IPS-18c (cell line): ENCODE data around the gene C4A.
"Not testable (repeated sequence)": the region's sequence is repeated elsewhere in the genome, so short reads cannot be mapped to it uniquely, and the experiment has no call there.

Source experiments
- H3K4me3 ChIP-seq: 2 replicates; pipeline ENCODE4 v1.7.0; 2013; ENCODE audit warnings: low read depth, mild to moderate bottlenecking, low read length, moderate library complexity; ENCODE audit not compliant: insufficient read depth
- H3K9me3 ChIP-seq: one replicate; pipeline ENCODE4 v1.6.1; 2013; ENCODE audit warnings: mild to moderate bottlenecking, low read length, moderate library complexity; ENCODE audit not compliant: control insufficient read depth, insufficient read depth

Gene C4A

DNA sequence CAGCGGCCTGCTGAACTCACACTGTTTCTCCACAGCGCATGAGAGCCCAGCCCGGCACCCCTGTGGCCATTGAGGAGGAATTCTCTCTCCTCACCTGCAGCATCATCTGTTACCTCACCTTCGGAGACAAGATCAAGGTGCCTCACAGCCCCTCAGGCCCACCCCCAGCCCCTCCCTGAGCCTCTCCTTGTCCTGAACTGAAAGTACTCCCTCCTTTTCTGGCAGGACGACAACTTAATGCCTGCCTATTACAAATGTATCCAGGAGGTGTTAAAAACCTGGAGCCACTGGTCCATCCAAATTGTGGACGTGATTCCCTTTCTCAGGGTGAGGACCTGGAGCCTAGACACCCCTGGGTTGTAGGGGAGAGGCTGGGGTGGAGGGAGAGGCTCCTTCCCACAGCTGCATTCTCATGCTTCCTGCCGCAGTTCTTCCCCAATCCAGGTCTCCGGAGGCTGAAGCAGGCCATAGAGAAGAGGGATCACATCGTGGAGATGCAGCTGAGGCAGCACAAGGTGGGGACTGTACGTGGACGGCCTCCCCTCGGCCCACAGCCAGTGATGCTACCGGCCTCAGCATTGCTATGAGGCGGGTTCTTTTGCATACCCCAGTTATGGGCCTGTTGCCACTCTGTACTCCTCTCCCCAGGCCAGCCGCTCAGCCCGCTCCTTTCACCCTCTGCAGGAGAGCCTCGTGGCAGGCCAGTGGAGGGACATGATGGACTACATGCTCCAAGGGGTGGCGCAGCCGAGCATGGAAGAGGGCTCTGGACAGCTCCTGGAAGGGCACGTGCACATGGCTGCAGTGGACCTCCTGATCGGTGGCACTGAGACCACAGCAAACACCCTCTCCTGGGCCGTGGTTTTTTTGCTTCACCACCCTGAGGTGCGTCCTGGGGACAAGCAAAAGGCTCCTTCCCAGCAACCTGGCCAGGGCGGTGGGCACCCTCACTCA lies 57.7 kb downstream of the C4A start:
- H3K4me3 ChIP-seq, H3K9me3 ChIP-seq: not testable (repeated sequence)

DNA sequence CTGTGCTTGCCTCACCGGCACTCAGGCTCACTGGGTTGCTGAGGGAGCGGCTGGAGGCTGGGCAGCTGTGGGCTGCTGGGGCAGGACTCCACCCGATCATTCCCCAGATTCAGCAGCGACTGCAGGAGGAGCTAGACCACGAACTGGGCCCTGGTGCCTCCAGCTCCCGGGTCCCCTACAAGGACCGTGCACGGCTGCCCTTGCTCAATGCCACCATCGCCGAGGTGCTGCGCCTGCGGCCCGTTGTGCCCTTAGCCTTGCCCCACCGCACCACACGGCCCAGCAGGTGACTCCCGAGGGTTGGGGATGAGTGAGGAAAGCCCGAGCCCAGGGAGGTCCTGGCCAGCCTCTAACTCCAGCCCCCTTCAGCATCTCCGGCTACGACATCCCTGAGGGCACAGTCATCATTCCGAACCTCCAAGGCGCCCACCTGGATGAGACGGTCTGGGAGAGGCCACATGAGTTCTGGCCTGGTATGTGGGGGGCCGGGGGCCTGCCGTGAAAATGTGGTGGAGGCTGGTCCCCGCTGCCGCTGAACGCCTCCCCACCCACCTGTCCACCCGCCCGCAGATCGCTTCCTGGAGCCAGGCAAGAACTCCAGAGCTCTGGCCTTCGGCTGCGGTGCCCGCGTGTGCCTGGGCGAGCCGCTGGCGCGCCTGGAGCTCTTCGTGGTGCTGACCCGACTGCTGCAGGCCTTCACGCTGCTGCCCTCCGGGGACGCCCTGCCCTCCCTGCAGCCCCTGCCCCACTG lies 58.6 kb downstream of the C4A start:
- not testable (repeated sequence) for H3K9me3 ChIP-seq, H3K4me3 ChIP-seq

DNA sequence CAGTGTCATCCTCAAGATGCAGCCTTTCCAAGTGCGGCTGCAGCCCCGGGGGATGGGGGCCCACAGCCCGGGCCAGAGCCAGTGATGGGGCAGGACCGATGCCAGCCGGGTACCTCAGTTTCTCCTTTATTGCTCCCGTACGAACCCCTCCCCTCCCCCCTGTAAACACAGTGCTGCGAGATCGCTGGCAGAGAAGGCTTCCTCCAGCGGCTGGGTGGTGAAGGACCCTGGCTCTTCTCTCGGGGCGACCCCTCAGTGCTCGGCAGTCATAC lies 59.1 kb downstream of the C4A start:
- H3K9me3 ChIP-seq, H3K4me3 ChIP-seq: not testable (repeated sequence)

DNA sequence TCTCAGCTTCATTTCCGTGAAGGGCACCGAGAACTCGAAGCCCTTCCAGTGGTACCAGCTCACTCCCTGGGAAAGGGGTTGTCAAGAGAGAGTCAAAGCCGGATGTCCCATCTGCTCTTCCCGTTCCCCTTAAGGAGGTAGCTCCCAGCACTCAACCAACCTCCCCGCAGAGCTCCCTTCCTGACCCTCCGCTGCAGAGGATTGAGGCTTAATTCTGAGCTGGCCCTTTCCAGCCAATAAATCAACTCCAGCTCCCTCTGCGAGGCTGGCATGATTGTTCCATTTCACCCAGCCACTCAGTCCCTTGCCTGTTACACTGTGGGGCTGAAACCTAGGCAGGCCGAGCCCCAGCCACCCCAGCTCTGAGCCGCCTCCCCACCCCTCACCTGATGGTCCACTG lies 59.5 kb downstream of the C4A start:
- H3K9me3 ChIP-seq, H3K4me3 ChIP-seq: not testable (repeated sequence)

DNA sequence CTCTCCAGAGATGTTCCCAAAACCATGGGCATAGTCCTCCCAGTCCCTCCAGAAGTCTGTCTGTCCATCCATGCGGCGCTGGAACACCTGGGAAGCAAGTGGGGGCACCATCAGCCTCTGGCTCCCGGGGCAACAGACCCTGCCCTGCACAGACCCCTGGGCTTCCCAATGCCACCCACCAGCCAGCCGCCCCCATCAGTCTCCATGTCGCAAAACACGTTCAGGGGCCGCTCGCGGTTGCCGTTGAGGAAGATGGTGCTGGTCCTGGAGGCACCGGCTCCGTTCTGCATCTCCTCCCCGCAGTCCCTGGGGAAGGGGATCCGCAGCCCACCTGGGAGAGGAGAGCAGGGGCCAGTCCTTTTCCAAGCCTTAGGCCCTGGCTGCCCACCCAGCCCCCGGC lies 60.4 kb downstream of the C4A start:
- not testable (repeated sequence) for H3K4me3 ChIP-seq

DNA sequence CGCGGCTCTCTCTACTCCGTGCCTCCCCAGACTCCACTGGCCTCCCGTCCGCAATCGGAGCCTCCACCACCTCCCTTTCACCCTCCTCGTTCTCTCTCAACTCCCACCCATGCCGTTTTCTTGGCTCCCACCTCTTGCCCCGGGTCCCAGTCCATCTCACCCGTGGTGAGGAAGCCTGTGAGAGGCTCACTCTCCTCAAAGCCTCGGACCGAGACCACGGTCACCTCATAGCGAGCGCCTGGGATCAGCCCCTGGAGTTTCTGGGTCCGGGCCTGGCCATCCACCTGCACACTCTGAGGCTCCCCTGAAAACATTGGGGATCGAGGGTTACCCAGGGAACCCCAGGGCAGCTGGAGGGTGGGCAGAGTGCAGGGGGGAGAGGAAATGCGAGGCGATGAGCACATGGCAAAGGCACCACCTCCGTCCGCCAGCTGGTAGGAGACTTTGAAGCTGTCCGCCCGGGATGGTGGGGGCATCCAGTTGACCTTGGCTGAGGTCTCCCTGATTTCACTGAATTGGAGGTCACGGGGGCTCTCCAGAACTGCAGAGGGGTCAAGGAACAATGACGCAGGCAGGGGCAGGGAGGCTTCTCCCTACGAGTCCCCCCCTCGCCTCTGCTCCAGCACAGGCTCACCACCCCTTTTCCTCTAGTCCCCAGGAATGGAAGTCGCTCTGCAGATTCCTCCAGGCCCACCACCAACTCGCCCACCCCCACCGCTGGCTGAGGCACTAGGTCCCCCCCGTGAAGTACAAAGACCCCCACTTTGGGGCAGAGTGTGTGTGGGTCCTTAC lies 61.9 kb downstream of the C4A start:
- H3K9me3 ChIP-seq, H3K4me3 ChIP-seq: not testable (repeated sequence)

More for the DNA sequence above, 60.4 kb downstream of the C4A start:
- not testable (repeated sequence) for H3K9me3 ChIP-seq

DNA sequence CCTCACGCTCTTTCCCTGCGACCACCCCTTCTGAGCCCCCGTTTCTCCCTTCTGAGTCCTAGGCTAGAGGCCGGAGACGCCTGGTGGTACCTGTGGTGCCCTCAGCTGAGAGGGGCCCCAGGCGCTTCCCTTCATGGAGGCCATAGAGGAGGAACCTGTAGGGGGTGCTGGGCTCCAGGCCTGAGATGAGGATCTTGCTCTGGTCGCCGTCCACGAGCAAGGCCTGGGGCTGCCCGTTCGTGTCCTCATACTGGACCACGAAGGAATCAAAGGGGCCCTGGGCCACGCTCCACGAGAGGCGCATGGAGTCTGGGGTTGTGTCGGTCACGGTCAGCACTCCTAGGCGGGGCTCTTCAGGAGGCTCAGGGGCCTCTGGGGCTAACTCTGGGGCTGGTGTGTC lies 63.1 kb downstream of the C4A start:
- not testable (repeated sequence) for H3K9me3 ChIP-seq, H3K4me3 ChIP-seq

DNA sequence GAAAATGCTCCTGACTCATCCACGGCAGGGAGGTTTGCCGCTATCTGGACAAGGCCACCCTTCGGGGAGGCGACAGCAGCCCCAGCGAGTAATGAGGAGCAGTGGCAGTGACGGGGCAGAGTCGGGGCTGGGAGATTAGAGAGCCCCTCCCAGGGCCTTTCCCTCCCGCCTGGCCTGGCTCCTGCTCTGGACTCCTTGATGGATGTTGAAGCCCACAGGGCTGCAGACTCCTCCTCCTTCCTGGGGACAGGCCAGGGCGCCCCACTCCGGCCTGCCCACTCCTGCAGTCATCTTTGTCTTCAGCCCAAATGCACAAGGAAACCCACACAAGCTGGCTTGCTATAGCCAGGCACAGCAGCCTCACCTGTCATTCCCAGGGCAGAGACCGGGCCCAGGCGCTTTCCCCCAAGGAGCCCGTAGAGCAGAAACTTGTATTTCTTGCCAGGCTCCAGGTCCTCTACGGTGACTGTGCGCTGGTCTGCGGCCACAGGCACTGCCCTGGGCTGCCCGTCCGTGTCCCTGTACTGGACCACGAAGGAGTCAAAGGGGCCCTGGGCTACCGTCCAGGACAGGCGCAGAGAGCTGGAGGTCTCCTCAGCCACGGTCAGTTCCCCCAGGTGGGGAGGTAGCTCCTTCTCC lies 64.1 kb downstream of the C4A start:
- no peak overlapping the region for H3K4me3 ChIP-seq

DNA sequence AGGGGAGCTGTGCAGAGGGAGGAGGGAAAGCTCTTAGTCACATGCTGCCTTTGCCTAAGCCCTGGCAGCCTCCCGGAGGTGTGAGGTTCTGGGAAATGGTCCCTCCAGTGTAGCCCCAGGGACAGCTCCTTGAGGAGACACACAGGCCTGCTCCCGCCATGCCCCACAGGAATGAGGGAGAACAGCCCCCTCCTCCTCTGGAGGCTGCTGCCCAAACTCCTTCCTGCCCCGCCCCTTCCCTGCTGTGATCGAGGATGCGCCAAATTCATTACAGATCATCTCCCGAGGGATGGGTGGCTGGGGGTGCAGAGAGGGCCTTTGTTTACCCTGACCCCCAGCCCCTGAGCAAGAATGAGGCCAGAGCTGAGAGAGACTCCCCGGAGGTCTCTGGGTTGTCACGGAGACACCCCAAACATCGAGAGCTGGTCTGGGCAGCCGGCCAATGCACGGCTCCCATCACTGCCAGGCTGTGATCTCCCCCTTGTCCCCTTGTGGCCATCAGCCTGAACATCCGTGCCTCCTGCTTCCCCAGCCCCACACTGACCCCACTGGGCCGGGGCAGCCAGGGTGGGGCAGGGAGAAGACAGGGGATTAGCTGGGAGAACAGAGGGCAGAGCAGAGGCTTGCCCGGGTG lies 64.7 kb downstream of the C4A start:
- Histone ChIP-seq H3K4me3 (no peak overlapping the region), H3K9me3 (no peaks in the 10 kb centered on the region)

More for the DNA sequence above, 64.1 kb downstream of the C4A start:
- no peaks in the 10 kb centered on the region for H3K9me3 ChIP-seq

DNA sequence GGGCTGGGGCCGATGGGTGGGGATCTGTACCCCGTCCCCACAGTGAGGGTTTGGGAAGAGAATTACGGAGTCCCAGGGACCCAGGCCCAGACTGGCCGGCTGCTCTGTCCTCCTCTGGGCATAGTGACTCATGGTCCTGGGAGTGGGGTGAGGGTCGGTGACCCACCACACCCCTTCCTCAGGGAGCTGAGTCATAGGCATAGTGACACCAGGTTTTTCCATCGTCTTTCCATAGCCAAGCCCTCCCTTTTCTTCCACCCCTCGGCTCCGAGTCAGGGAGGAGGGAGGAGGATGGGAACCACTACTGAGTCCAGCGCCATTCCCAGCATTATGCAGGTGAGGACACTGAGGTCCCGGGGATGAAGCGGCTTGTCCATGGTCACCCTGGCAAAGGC lies 65.2 kb downstream of the C4A start:
- Histone ChIP-seq H3K9me3 (no peaks in the 10 kb centered on the region), H3K4me3 (no peak overlapping the region)

DNA sequence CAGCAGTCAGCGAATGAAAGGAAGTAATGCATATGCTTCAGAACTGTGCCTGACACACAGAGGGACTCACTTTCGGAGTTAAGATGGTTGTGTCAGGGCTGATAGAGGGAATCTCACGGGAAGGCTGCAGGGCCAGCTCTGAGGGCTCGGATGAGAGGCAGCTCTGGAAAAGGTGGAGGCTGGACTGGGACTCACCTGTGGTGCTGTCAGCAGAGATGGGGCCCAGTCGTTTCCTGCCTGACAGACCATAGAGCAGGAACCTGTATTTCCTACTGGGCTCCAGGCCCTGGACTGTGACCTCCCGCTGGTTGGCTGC lies 65.6 kb downstream of the C4A start:
- H3K9me3 ChIP-seq, result no peaks in the 10 kb centered on the region
- no peak overlapping the region for H3K4me3 ChIP-seq

DNA sequence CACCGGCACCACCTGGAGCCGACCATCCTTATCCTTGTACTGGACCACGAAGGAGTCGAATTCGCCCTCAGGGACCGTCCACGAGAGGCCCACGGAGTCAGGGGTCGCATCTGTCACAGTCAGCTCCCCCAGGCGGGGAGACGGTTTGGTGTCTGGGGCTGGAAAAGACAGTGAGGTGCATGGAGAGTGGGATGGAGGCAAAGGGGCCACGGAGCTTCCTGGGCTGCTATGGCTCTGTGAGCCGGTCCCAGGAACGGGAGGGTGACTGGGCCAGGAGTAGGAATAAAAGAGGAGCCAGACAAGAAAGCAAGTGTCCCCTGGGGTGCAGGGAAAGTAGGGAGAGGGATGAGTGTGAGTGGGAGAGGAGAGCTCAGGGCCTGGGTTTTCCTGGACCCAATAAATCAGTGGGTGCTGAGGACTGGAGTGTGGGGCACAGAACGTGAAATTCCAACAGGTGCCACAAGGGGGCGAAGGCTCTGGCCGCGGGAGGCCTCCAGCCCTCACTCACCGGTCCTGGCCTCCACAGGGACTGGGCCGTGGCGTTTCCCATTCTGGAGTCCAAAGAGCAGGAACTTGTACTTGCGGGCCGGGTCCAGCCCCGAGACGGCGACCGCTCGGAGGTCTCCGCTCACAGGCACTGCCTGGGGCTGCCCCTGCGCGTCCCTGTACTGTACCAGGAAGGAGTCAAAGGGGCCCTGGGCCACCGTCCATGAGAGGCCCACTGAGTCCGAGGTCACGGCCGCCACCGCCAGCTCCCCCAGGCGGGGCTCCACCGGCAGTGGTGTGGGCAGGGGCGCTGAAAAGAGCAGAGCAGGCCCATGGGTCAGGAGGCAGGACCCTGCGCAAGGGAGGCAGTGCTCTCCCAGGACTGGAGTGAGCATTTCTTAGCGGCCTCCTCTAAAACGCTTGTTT lies 66.3 kb downstream of the C4A start:
- no peak overlapping the region for H3K4me3 ChIP-seq
- H3K9me3 ChIP-seq, result no peaks in the 10 kb centered on the region

DNA sequence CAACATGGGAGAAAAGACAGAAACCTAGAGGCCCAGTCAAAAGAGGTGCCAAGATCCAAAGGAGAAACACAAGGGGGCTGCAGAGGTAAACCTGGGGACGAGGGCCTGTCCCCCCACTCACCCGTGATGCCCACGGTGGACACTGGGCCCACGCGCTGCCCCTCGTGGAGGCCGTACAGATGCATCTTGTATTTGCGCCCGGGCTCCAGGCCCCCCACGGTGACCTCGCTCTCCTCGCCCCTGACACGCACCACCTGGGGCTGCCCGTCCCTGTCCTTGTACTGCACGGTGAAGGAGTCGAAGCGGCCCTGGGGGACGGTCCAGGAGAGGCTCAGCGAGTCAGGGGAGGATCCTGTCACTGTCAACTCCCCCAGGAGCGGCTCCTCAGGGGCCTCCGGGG lies 67.3 kb downstream of the C4A start:
- not testable (repeated sequence) for H3K4me3 ChIP-seq, H3K9me3 ChIP-seq

DNA sequence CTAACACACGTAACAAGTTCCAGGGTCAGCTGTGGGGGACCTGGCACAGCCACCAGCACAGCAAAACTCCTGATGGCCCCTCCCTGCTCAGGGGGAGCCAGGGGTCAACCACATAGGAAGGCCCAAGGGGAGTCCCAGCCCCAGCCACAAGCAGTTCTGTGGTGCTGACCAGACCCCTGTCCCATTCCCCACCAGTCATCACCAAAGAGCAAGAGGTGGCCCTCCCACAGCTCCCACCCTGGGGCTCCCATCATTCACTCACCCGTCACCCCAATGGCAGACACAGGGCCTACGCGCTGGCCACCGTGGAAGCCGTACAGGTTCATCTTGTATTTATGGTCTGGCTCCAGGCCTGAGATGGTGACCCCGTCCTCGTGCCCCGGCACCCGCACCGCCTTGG lies 67.9 kb downstream of the C4A start:
- not testable (repeated sequence) for H3K9me3 ChIP-seq, H3K4me3 ChIP-seq

DNA sequence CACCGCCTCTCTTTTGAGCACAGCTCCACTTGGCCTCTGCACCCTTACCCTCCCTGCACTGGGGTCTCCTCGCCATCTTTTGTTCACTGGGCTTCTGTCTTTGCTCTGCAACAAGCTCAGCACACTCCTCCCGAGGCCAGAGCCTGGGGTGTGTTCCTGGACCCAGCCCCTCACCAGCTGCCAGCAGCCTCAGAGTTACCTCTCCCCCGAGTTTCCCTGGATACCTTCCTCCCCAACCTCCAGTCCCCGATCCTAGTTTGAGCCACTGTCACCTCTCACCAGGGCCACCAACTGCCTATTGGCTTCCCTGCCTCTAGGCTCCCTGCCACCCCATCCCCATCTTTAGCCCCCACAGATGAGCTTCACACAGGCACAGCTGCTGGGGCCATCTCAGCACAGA lies 68.7 kb downstream of the C4A start:
- no peaks in the 10 kb centered on the region for H3K9me3 ChIP-seq

More for the DNA sequence above, 68.7 kb downstream of the C4A start:
- H3K4me3 ChIP-seq, result no peak overlapping the region
